ENCODE data around the gene SMU1. TPM values are rescaled to one million over a fixed set of nuclear protein-coding genes. Genes with fewer than 3 reads are reported as not detected.

The SMU1 gene
- total and polyA plus RNA-seq, 2 of the 13 experiments (the other 11 are each of a cell fraction or from before 2014, with no cell fraction given): 12.9 to 36.6 TPM

GRCh38 chr9:33109097-33109496, 32.6 kb upstream of the SMU1 start:
- in situ Hi-C loops (cut with HindIII; ENCODE audit: extremely low pct_ligation_motif_present, low pct_unique_long_range_greater_than_20kb): no loop called here

GRCh38 chr9:33108472-33108871, 32.0 kb upstream of the SMU1 start:
- FAIRE-seq (no peak), DNase-seq (ENCODE audit: low spot score) (no peak), ATAC-seq (no peak)
- no peaks in the 10 kb centered on the region for H3K9me3 ChIP-seq (ENCODE audit: low read length)
- peaks cover 7 to 13% of the 10 kb centered on the region in 2 experiments; a peak in 4 of 5 replicates for H3K36me3 ChIP-seq (replicated peaks in 1 of 2; ENCODE audit: control insufficient read depth in 1 of 2, insufficient read depth in 2 of 2, low read length in 2 of 2)
- H3K4me2 ChIP-seq (ENCODE audit: low read depth, low read length): no peak overlapping the region
- H4K20me1 ChIP-seq (ENCODE audit: insufficient read depth, low read length): no peaks in the 10 kb centered on the region
- peaks cover 15% of the 10 kb centered on the region; the same call in 1 of the 2 replicates for H3K4me1 ChIP-seq (ENCODE audit: insufficient read depth, low read length)
- H3K27ac ChIP-seq (ENCODE audit: extremely low read length, insufficient read depth, low read length): no peak overlapping the region
- H3K79me2 ChIP-seq (ENCODE audit: insufficient read depth, low read length): no peaks in the 10 kb centered on the region
- no peak overlapping the region for H3K4me3 ChIP-seq (replicated peaks in 1 of 3; ENCODE audit: insufficient read depth in 1 of 3, low read depth in 2 of 3, low read length in 3 of 3)
- H3K27me3 ChIP-seq (ENCODE audit: control insufficient read depth in 1 of 2, insufficient read depth in 2 of 2, low read length in 2 of 2): no peaks in the 10 kb centered on the region
- no peak overlapping the region for H2AFZ ChIP-seq (ENCODE audit: low read length)
- BruUV-seq (replicated peaks): no TSS peak
- CTCF ChIA-PET (ENCODE audit: low intra/inter-chr PET ratio, low total read pairs): no interaction called here
- WGBS (ENCODE audit: low lambda C conversion rate): 95% methylated on average over 3 of the region's 3 CpGs
- intact Hi-C loops (cut with micrococcal nuclease; ENCODE audit: unreplicated experiment) (no loop called here), in situ Hi-C loops (cut with HindIII; ENCODE audit: extremely low pct_ligation_motif_present, low pct_unique_long_range_greater_than_20kb) (no loop called here)
- POLR2A ChIA-PET: no interaction called here
- no peak overlapping the region for H3K9ac ChIP-seq (ENCODE audit: insufficient read depth, low read depth, low read length)
- no peak for TF ChIP-seq CERS6 (CRISPR knock-in tag; IDR thresholded peaks at IDR 0.05)
- TF ChIP-seq ZNF788 (CRISPR knock-in tag; IDR thresholded peaks at IDR 0.05; ENCODE audit: borderline replicate concordance): no peak
- TF ChIP-seq MTF1 (CRISPR knock-in tag; IDR thresholded peaks at IDR 0.05): no peak
- no peak for TF ChIP-seq HOXA5 (CRISPR knock-in tag; IDR thresholded peaks at IDR 0.05)
- no peak for TF ChIP-seq TOPORS (CRISPR knock-in tag; IDR thresholded peaks at IDR 0.05)
- TF ChIP-seq HES4 (CRISPR knock-in tag; IDR thresholded peaks at IDR 0.05; ENCODE audit: borderline replicate concordance): no peak
- TF ChIP-seq KMT2A (CRISPR knock-in tag; IDR thresholded peaks at IDR 0.05): no peak
- no peak for TF ChIP-seq KDM2A (CRISPR knock-in tag; IDR thresholded peaks at IDR 0.05; ENCODE audit: borderline replicate concordance, low read depth)
- no peak for TF ChIP-seq CBX2 (IDR thresholded peaks at IDR 0.05; ENCODE audit: low read depth, low read length)
- no peak for TF ChIP-seq CBX2 (CRISPR knock-in tag; IDR thresholded peaks at IDR 0.05; ENCODE audit: low read depth)
- no peak for TF ChIP-seq NCOR1 (IDR thresholded peaks at IDR 0.05; ENCODE audit: borderline replicate concordance, low read length)
- TF ChIP-seq EHMT2 (IDR thresholded peaks at IDR 0.05; ENCODE audit: borderline replicate concordance, low read depth, low read length): no peak
- no peak for TF ChIP-seq CSRNP2 (CRISPR knock-in tag; conservative IDR thresholded peaks at IDR 0.05; ENCODE audit: low read depth)
- no peak for TF ChIP-seq ZNF343 (CRISPR knock-in tag; IDR thresholded peaks at IDR 0.05)

More at GRCh38 chr9:33109097-33109496, 32.6 kb upstream of the SMU1 start:
- Histone ChIP-seq H3K4me2 (ENCODE audit: low read depth, low read length) (no peak overlapping the region), H3K27ac (ENCODE audit: extremely low read length, insufficient read depth, low read length) (no peak overlapping the region), H3K36me3 (replicated peaks in 1 of 2; ENCODE audit: control insufficient read depth in 1 of 2, insufficient read depth in 2 of 2, low read length in 2 of 2) (peaks cover 13 to 19% of the 10 kb centered on the region in 2 experiments; a peak in 4 of 5 replicates), H3K4me1 (ENCODE audit: insufficient read depth, low read length) (peaks cover 12% of the 10 kb centered on the region; the same call in 1 of the 2 replicates), H3K27me3 (ENCODE audit: control insufficient read depth in 1 of 2, insufficient read depth in 2 of 2, low read length in 2 of 2) (no peaks in the 10 kb centered on the region), H4K20me1 (ENCODE audit: insufficient read depth, low read length) (no peaks in the 10 kb centered on the region), H3K79me2 (ENCODE audit: insufficient read depth, low read length) (no peaks in the 10 kb centered on the region), H2AFZ (ENCODE audit: low read length) (no peak overlapping the region), H3K9me3 (ENCODE audit: low read length) (no peaks in the 10 kb centered on the region), H3K4me3 (replicated peaks in 1 of 3; ENCODE audit: insufficient read depth in 1 of 3, low read depth in 2 of 3, low read length in 3 of 3) (no peak overlapping the region), H3K9ac (ENCODE audit: insufficient read depth, low read depth, low read length) (no peak overlapping the region)
- 82% methylated on average over 3 of the region's 3 CpGs for WGBS (ENCODE audit: low lambda C conversion rate)
- DNase-seq (ENCODE audit: low spot score): no peak
- no peak for ATAC-seq
- no TSS peak for BruUV-seq (replicated peaks)
- POLR2A ChIA-PET: no interaction called here
- TF ChIP-seq ZFP82 (CRISPR knock-in tag; IDR thresholded peaks at IDR 0.05; ENCODE audit: borderline replicate concordance) (no peak), RBM22 (optimal IDR thresholded peaks at IDR 0.05; ENCODE audit: low read length) (peak; percentile 19)
- CTCF ChIA-PET (ENCODE audit: low intra/inter-chr PET ratio, low total read pairs): no interaction called here
- no peak for FAIRE-seq
- intact Hi-C loops (cut with micrococcal nuclease; ENCODE audit: unreplicated experiment): no loop called here
